Urinary bladder (tissue), 4 donors: ENCODE data around the gene RTN4. TPM values are rescaled to one million over a fixed set of nuclear protein-coding genes. Genes with fewer than 3 reads are reported as not detected.

Experiments used
- DNase-seq: peaks from one replicate; pipeline ENCODE4 v3.0.0-alpha.2; 2015; ENCODE audit errors: extremely low spot score
- H3K27ac ChIP-seq: one replicate; pipeline ENCODE4 v1.5.1; 2013; ENCODE audit warnings: low read depth, mild to moderate bottlenecking, moderate library complexity
- H3K36me3 ChIP-seq: one replicate; pipeline ENCODE4 v1.6.1; 2013; ENCODE audit warnings: mild to moderate bottlenecking, moderate library complexity; ENCODE audit not compliant: insufficient read depth
- H3K4me1 ChIP-seq: one replicate; pipeline ENCODE4 v1.6.1; 2013; ENCODE audit warnings: mild to moderate bottlenecking, moderate library complexity; ENCODE audit not compliant: insufficient read depth
- H3K4me3 ChIP-seq: one replicate; pipeline ENCODE4 v1.5.1; 2013; ENCODE audit warnings: low read depth, low read length
- WGBS: extraction: QIAGEN DNeasy Blood & Tissue Kit; methylation state at CpG from one replicate; pipeline ENCODE4 v1.1.7; 2013; 5-methylcytosine and 5-hydroxymethylcytosine counted together
- polyA plus RNA-seq: library from polyadenylated mRNA; stranded (reverse); fragments of 200-250 nt; gene quantifications from one replicate; pipeline ENCODE4 v1.2.3, GENCODE V29; 2013
- total RNA-seq: library from RNA; depleted of rRNA; stranded (reverse); fragments of >200 nt; gene quantifications from one replicate; pipeline ENCODE4 v1.2.3, GENCODE V29; 2014
- donor health status: healthy with polysubstance abuse.
- donor health status: healthy.

The RTN4 gene
- total and polyA plus RNA-seq, 2 donors = 288 to 406 TPM

DNA sequence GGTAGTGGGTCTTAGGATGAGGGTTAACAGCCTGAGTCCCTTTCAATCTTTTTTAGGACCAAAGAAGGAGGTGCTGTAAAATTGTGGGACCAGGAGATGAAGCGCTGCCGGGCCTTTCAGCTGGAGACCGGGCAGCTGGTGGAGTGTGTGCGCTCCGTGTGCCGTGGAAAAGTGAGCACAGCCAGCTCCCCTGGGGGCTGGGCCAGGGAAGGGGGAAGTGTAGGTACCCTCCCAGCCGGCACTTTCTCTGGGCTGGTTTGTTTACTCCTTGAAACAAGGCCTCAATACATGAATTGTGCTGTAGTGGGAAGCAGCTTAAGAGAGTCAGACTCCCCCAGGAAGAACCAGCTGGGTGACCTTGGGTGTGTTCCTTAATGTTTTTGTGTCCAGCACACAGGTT is 90.1 kb downstream of the RTN4 start:
- DNase-seq = no peak
- 77% methylated on average over 7 of the region's 7 CpGs for WGBS
- Histone ChIP-seq H3K36me3 (no peaks in the 10 kb centered on the region), H3K27ac (no peak overlapping the region), H3K4me1 (no peaks in the 10 kb centered on the region), H3K4me3 (no peak overlapping the region)

DNA sequence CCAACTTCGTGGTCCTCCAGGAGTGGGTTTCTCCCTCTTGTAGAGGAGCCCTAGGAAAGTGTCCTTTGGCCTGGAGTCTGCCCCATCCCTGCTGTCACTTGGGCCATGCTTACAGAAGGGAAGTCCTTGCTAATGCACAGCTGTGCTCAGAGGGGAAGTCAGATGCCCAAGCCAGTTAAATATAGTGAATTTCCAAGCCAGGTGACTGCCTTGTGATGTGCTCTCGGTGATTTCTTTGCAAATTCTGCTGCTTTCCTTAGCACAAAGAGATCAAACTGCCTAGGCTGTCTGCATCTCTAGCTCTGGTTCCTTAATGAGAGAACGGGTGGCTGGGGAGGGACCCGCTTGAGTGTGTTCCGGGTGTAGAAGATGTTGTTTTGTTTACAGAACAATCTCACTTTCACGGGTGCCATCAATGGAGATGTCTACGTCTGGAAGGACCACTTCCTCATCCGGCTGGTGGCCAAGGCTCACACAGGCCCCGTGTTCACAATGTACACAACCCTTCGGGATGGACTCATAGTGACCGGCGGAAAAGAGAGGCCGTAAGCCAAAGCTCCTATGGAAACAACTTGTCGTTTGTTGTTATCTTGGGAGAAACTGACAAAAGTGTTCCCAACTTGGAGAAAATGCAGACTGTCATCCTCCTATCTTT is 91.4 kb downstream of the RTN4 start:
- no peaks in the 10 kb centered on the region for H3K36me3 ChIP-seq
- no peak for DNase-seq
- no peak overlapping the region for H3K27ac ChIP-seq
- H3K4me3 ChIP-seq = no peak overlapping the region
- no peaks in the 10 kb centered on the region for H3K4me1 ChIP-seq
- 86% methylated on average over 14 of the region's 14 CpGs for WGBS

DNA sequence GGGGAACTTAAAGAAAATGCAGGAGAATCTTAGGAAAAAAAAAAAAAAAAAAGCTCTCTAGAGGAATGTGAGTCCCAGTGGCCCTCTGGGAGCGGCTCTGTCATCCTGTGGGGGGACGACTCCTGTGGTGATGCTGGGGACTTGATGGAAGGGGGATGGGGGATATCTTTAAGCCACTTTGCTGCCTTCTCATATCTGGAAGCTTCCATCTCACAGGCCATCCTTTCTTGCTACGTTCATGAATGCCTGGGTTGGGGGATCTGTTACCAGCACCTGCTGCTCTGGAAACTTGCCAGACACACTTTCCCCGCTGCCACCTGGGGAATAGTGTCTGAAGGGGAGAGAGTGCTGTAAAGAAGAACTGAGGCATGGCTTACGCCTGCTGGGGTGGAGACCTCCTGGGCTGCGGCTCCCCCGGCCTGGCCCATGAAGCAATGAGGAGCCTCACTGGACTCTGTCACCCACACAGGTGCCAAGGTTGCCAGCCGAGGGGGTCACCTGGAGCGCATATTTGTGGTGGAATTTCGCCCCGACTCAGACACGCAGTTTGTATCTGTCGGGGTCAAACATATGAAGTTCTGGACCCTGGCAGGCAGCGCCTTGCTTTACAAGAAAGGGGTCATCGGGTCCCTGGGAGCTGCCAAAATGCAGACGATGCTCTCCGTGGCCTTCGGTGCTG is 92.8 kb downstream of the RTN4 start:
- Histone ChIP-seq H3K36me3 (no peaks in the 10 kb centered on the region), H3K27ac (no peak overlapping the region), H3K4me1 (no peaks in the 10 kb centered on the region), H3K4me3 (no peak overlapping the region)
- no peak for DNase-seq
- WGBS = 90% methylated on average over 18 of the region's 18 CpGs

DNA sequence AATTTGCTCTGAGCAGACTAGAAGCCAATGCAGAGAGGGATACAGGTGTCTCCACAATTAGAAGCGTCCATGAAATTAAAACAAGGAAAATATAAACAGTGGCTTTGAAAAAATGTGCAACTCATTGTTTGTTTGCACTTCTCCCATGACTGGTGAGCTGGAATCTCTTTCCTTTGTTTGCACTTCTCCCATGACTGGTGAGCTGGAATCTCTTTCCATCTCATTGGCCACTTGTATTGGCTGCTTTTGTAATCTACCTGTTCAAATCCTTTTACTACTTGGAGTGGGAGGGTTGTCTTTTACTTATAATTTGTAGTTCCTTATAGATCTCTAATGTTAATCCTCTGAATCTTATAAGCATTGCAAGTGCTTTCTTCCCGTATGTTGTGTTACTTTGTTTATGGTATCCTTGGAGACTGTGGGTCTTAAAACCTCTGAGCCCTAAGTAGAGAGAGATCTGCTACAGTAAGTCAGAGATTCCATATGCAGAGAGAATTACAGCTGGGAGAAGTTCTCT is 94.1 kb downstream of the RTN4 start:
- DNase-seq = no peak
- Histone ChIP-seq H3K4me1 (no peaks in the 10 kb centered on the region), H3K27ac (no peak overlapping the region), H3K4me3 (no peak overlapping the region), H3K36me3 (no peaks in the 10 kb centered on the region)
- 40% methylated on average over 2 of the region's 2 CpGs for WGBS

DNA sequence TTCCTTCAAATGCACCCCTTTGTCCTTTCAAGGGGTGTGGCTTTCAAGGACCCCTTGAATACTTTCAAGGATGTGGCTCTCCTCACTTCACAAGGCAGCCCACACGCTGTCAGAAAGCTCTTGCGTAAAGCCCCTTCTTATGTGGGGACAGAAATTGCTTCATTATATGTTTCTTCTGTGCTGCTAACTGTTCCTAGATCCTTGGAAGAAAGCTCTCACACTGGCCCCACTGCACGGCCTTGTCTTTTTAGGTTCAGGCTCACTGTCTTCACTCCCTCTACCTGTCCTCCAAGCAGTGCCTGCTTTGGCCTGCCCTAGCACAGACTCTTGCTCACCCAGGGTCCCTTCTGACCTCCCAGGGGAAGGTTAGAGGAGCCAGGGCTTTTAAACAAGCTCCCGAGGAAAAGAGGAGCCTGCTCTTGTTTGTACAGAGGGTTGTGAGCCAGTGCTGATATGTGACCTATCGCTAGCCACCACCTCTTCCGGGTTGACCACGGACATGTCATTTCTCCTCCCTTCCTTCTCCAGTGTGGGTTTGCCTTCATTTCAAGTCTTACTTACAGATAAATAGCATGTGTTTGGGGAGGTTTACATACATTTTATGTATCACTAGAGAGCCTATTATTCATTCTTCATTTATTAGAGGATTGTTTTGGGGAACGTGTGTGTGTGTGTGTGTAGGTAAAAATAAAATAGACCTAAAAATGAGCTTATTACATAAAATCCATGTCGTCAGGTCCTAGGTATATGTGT is 94.7 kb downstream of the RTN4 start:
- Histone ChIP-seq H3K4me3 (no peak overlapping the region), H3K36me3 (no peaks in the 10 kb centered on the region), H3K27ac (no peak overlapping the region), H3K4me1 (no peaks in the 10 kb centered on the region)
- DNase-seq = no peak
- WGBS = 68% methylated on average over 9 of the region's 9 CpGs

DNA sequence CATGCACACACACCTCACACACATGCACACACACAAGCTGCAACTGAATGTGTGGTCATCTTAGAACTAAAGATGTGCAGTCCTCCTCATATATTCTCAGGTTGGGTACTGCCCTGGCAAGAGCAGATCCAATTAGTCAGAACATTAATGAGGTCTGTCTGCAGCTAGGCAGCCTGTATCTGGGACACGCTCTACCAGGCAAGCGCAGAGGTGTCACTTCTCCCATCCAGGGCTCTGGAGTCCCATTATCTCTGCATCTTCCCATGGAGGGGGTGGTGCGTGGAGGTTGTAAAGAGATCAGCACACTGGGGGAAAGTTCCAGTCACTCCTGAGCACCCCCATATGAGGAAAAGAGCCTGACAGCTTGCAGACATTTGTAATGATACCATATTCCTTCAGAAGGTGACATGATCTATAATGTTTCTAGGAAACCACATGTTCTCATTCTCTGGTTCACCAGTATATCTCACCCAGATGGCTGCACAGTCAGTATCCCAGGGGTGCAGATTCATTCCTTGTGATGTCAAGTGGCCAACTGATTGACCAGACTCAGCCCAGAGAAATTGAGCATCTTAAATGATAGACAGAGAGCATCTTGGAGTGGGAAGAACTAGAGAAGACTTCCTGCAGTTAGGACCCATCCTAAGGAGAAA is 95.4 kb downstream of the RTN4 start:
- Histone ChIP-seq H3K27ac (no peak overlapping the region), H3K4me1 (no peaks in the 10 kb centered on the region), H3K36me3 (no peaks in the 10 kb centered on the region), H3K4me3 (no peak overlapping the region)
- 92% methylated on average over 3 of the region's 3 CpGs for WGBS
- no peak for DNase-seq

DNA sequence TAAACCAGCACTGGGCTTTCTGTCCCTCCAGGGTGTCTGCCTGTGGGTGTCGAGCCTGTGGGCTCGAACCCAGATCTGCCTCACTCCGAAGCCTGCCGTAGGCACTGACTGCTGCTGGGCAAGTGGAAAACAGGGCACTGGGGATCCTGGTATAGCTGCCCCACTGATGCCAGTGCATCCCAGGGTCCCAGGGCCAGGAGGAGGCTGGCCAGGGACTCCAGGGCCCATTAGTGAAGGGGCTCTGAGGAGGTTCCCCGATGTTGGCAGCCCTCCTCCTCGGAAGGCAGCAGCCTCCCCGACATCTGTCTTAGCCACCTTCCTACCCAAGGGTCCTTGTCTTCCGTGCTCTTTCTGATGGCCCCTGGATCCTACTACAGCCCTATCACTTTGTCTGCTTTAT is 96.1 kb downstream of the RTN4 start:
- no peak for DNase-seq
- Histone ChIP-seq H3K4me3 (no peak overlapping the region), H3K36me3 (no peaks in the 10 kb centered on the region), H3K27ac (no peak overlapping the region), H3K4me1 (no peaks in the 10 kb centered on the region)
- 86% methylated on average over 8 of the region's 8 CpGs for WGBS

DNA sequence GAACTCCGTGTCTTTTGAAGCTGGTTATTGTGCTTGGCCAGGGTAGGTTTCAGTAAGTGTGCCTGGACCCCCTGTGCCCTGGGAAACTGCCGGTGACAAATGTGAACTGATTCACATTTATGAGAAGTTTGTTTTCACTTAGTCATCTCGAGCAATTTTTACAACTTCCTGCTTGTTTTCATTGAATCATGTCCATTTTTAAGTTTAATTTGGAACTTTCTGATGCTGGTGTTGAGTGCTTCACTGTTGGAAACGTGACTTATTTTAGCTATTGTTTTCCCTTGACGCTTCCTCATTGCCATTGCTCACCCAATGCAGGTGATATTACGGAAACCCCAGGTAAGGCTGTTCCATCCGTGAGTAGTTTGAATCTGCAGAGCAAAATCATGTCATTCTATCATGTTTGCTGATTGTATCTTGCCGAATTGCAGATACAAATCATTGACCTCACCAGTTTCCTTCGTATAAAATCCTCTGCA is 97.2 kb downstream of the RTN4 start:
- Histone ChIP-seq H3K27ac (no peak overlapping the region), H3K4me3 (no peak overlapping the region), H3K4me1 (no peaks in the 10 kb centered on the region), H3K36me3 (no peaks in the 10 kb centered on the region)
- DNase-seq = peak; percentile 20
- 61% methylated on average over 9 of the region's 9 CpGs for WGBS

DNA sequence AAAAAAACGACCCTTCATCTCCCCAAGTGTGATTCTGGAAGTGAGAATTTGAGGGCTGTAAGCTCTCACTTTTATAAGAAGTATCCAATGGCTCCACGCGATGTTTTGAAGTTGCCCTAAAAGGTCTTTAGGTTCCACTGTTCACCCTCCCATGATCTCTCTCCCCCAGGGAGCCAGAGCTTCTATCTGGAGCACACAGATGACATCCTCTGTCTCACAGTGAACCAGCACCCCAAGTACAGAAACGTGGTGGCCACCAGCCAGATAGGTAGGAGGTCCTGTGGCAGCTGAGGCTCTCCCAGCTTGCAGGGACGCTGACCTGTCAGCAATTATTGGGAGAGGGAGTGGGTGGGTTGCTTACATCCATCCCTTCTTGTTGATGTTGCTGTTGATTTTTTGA is 97.8 kb downstream of the RTN4 start:
- DNase-seq = no peak
- H3K4me1 ChIP-seq = no peaks in the 10 kb centered on the region
- H3K27ac ChIP-seq = no peak overlapping the region
- H3K4me3 ChIP-seq = no peak overlapping the region
- WGBS = 67% methylated on average over 5 of the region's 5 CpGs
- H3K36me3 ChIP-seq = no peaks in the 10 kb centered on the region

DNA sequence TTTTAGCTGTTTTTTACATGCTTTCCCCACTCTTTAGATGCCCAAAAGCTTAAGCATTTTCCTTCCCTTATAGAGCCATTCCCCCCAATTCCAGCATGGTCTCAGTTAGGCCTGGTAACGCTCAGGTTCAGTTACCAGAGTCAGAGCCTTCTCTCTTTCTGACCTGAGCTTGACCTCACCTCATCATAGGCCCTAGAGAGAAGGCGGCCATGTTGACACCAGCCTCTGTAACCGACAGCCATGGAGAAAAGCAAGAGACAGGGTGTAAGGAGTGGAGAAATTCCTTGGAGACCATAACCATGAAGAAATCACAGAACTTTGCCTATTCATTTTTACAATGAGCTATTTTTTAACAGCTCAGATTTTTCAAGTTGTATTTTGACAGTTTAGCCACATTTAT is 99.4 kb downstream of the RTN4 start:
- 97% methylated on average over 3 of the region's 3 CpGs for WGBS
- H3K36me3 ChIP-seq = no peaks in the 10 kb centered on the region

DNA sequence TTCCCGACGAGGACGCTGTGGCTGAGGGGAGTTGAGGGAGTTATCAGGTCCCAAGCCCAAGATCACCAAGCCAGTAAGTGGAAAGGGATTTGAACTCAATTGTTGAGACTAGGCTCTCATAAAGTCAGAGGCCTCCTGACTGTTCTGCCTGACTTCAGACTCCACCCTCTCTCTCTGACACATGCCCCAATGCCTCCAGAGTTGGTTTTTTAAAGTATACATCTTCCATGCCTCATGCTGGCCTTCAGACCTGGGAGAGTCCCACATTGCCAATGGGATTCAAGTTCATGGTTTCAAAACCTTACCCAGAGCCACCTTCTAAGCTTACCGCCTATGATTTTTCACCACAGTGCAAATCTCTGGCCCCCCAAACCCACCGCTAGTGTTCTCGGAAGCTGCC is 100.8 kb downstream of the RTN4 start:
- WGBS = 95% methylated on average over 6 of the region's 6 CpGs
- Histone ChIP-seq H3K36me3 (no peaks in the 10 kb centered on the region), H3K27ac (no peak overlapping the region)

More for the DNA sequence above, 99.4 kb downstream of the RTN4 start:
- no peak overlapping the region for H3K27ac ChIP-seq
- no peak for DNase-seq
- H3K4me3 ChIP-seq = no peak overlapping the region
- H3K4me1 ChIP-seq = no peaks in the 10 kb centered on the region

DNA sequence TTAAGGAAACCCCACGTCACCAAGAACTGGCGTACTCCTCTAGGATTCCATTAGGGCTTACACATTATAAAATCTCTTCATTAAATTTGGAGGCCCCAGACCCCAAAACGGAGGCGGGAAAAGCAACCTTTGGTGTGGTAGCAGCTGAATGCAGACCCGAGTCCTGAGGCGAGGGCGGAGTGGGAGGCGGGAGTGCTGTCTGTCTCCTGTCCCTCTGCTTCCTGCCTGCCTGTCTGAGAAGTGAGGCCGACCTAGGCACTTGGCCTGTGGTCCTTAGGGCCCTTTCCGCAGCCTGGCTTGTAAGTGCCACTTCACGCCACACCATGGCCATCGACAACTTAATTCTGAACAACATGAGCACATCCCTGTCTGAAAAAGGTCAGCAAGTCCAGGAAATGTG is 102.1 kb downstream of the RTN4 start:
- H3K36me3 ChIP-seq = no peaks in the 10 kb centered on the region
- H3K4me3 ChIP-seq = no peak overlapping the region
- DNase-seq = no peak
- 85% methylated on average over 12 of the region's 12 CpGs for WGBS
- H3K4me1 ChIP-seq = no peaks in the 10 kb centered on the region
- H3K27ac ChIP-seq = no peak overlapping the region

More for the DNA sequence above, 100.8 kb downstream of the RTN4 start:
- DNase-seq = no peak
- Histone ChIP-seq H3K4me3 (no peak overlapping the region), H3K4me1 (no peaks in the 10 kb centered on the region)

DNA sequence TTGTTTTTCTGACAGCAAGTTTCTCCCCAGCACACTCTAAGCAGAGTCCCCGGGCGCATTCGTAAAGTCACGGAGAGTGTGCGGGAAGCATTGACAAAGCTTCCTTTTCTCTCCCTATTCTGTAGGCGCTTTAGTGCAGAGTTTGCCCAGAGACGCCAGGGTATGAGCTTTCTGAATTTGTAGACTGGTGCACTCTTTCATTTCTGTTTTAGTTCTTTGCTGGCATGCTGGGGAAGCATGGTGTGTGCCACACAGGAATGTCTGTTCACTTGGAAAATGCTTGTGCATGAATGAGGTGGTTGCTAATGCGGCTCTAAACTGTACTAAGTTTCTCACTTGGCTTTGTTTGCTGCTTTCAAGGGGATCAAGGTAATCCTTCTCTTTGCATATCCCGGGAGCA is 102.6 kb downstream of the RTN4 start:
- H3K4me1 ChIP-seq = no peaks in the 10 kb centered on the region
- H3K36me3 ChIP-seq = no peaks in the 10 kb centered on the region
- 89% methylated on average over 9 of the region's 9 CpGs for WGBS
- no peak overlapping the region for H3K4me3 ChIP-seq
- no peak for DNase-seq
- no peak overlapping the region for H3K27ac ChIP-seq
